NCI-H345 treated with DMSO at 0.1 percent for 48 hours (cell line): ENCODE measurements around the gene OR2D2.
"Not testable (repeated sequence)": the region's sequence is repeated elsewhere in the genome, so short reads cannot be mapped to it uniquely, and the experiment has no call there.

Experiments used
- DNase-seq: peaks from one replicate; lab custom pipeline; 2025; ENCODE audit not compliant: unreplicated experiment; lab: John Stamatoyannopoulos, UW

The OR2D2 gene, protein sequence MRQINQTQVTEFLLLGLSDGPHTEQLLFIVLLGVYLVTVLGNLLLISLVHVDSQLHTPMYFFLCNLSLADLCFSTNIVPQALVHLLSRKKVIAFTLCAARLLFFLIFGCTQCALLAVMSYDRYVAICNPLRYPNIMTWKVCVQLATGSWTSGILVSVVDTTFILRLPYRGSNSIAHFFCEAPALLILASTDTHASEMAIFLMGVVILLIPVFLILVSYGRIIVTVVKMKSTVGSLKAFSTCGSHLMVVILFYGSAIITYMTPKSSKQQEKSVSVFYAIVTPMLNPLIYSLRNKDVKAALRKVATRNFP

DNA sequence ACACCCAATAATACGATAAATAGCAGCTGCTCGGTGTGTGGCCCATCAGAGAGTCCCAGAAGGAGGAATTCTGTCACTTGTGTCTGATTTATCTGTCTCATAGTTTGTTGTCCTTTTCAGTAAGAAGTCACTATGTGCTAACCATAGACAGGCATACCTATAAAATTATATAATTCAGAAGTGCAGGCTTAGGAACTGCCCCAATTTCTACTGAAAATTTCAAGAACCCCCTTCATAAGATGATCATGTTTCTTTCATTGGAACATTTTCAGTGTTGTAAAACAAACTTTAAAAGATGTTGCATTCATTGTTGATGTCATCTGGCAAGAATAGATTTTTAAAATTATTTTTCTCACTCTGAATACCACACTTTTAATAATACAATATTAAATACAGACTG, at the start of gene OR2D2:
Gene OR2D2 (minus strand): TSS at position 101 of the 400 bp plus-strand sequence. CDS start 0 bp downstream, at position 101.
- DNase-seq = no peak

DNA sequence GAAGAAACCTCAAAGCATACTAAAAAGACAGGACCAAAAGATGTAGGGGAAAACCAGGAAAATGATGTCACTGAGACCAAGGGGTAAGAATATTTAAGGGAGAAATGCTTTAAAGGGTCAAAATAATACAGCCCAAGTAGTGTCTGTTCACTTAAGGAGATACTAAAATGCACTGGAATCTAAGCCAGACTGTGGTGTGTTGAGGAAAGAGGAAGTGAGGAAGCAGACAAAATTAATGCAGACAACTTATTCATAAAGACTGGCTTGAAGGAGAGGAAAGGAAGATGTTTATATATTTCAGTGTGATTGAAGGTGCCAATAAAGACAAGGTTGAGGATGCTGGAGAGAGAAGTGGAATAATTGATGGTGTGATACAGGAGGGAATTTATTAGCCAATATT, 49.7 kb upstream of the OR2D2 start:
- no peak for DNase-seq

DNA sequence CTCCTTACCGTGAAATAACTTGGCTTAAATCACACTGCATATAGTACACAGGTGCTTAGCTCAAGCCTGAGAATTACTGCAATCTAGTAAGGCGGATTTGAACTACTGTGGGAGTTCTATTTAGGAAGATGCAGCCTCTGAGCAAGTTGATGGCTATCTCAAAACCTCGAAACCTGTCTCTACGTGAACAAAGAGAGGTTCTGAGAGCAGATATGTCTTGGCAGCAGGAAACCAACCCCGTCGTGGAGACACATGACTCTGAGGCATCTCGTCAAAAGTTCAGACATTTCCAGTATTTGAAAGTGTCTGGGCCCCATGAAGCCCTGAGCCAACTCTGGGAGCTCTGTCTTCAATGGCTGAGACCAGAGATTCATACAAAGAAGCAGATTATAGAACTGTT, 39.8 kb upstream of the OR2D2 start:
- no peak for DNase-seq

DNA sequence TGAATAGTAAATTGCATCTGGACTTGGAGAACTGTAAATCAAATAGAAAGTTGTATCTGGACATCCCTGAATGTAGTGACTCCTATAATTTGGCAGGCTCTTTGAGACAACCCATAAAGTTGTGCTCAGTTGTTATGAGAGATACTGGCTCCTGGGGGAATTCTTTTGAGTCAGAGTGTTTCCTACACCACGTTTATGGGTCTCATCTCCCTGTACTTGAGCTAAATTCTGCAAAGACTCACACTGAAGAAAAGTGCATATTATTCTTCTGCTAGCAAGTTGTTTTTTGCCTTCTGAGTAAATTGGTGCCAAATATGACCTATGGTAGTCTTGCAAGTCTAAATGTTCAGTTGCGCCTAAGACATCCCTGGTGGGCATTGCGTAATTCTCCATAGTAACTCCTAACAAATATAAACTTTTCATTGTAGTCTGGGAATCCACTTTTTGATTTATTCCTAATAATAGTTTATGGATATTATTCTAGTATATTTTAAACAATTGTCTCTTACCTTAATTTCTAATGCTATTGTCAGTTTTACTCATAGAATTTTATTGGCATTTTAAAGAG, 38.9 kb upstream of the OR2D2 start:
- no peak for DNase-seq

DNA sequence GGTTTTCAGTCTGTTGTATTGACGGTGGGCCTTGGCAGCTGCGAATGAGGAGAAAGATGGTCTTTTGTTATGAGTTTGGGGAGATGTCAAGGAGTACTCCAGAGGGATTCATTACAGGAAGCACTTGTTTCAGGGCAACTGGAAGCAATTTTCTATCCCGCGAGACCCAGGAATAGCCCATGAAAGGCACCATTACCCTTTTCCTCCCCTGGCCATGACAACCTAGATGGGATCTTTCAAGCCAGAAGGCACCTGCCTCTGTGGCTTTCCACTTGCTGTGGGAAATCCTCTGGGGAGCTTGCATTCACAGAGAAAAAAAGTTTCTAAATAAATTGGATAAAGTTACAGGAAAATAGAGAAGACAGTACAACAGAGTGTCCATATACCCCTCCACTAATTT, 36.6 kb upstream of the OR2D2 start:
- DNase-seq = no peak

DNA sequence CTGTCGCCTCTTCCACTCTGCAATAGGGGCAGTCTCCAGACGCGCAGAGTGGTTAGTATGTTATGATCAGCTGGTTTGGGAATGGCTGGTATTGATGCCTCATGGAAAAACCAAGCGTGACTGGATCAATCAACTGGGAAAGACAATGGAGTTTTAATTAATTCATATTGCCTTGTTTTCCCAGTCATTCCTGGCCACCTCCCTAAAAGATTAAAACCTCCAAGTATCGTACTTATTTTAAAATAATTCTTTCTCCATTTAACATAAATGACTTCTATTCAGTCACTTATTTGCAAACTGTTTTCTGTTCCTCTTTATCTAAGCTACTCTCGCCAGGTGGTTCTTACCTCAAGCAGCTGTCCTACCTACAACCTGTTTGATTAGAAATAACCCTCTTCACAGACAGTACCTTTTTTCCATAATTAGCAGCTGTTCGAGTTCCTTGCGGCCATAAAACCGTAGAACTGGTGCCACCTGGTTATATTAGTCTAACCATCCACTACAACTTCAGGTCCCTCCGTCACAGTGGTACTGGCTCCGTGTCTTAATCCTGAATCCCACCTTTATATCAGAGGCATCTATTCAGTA, 34.8 kb upstream of the OR2D2 start:
- DNase-seq = peak; percentile 68

DNA sequence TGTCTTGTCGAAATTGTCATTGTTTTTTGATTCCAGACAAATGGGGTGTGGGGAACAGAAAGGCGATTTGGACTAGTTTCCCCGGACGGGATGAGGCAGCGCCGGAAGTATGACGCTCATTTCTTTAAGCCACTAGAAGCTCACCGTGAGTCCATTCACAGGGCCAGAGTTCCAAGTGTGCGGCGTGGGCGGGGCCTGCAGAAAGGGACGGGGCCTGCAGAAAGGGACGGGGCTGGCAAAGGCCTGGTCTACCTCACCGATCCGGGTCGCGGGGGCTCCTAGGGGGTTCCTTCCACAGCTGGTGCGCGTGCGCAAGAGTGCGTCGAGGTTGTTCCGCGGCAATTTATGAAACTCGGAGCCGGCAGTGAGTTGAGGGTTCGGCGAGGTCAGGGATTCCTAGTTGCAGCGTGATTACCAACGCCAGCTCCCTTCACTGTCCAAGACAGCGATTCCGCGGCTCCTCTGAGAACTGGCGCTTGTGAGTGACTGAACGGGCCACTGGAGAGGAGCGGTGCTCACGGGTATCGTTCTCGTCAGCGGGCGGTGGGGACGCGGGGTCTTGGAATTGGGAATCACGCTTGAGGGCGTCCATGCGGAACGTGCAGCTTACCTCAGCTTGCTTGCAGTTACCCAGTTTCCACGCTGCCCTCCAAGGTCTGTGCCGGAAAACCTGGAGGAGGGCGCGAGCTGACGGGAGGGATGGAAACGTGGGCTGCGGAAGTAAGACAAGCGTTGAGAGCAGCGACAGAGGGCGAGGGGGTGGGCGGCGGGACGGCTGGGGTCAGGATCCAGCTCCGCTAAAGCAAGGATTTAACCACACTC, 34.1 kb upstream of the OR2D2 start, which contains the start of gene ZNF215:
Gene ZNF215 (plus strand): TSS at position 219 of the 822 bp plus-strand sequence. CDS start 5,847 bp downstream, outside the sequence.
- DNase-seq = peak; percentile 83

DNA sequence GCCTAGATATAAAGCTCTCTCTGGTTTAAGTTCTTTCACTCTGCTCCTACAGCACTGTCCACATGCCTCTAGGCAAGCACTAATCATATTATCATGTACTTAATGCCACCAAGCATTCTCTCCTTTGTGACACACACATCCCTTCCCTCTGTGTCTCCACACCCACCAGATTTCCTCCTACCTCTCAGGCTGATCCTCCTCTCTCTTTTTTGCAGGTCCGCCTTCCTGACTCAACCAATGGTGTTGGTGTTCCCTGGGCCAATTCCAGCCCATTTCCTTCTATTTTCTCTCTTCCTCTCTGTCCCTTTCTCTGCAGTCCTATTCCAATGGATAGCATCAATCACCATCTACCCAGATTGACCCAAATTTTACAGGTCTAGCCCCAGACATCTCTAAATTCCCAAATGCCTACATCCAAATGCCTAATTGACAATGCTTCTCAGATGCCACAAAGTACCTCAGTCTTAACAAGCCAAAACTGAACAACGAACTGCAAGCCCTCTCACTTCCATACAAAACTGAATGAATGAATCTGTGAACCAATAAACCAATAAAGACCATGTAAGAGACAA, 33.4 kb upstream of the OR2D2 start:
- DNase-seq = peak; percentile 67

DNA sequence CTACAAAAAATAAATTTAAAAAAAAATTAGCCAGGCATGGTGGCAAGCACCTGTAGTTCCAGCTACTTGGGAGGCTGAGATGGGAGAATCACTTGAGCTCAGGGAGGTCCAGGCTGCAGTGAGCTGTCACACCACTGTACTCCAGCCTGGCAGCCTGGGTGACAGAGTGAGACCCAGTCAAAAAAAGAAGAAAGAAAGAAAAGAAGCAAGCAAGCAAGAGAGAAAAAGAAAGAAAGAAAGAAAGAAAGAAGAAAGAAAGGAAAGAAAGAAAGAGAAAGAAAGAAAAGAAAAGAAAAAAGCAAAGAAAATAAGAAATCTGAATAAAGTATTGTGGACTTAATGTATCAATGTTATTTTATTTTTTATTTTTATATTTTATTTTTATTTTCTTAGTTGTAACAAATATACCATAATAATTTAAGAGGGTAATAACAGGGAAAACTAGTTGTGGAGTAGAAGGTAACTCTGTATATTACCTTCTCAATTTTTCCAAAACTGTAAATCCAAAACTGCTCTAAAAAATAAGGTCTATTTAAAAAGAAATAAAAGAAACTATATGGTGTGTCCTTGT, 32.8 kb upstream of the OR2D2 start:
- no peak for DNase-seq

DNA sequence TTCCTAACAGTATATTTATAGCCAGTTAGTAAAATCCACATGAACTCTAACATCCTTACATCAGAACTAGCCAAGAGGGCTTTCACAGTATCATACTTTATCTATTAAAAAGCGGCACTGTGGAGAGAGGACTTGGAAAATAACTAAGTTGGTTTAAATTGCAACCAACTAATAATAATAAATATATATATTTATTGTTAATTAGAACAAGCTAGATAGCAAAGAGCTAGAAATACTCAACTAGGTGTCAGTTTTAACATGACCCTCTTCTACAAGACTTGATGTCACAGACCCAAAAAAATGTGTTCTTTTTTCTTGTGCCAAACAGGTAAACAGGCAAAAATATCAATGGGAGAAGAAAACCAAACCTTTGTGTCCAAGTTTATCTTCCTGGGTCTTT, 28.4 kb upstream of the OR2D2 start, which contains the start of gene OR2D3:
Gene OR2D3 (plus strand): TSS at position 301 of the 400 bp plus-strand sequence. CDS start 0 bp downstream, at position 301.
- DNase-seq = no peak

DNA sequence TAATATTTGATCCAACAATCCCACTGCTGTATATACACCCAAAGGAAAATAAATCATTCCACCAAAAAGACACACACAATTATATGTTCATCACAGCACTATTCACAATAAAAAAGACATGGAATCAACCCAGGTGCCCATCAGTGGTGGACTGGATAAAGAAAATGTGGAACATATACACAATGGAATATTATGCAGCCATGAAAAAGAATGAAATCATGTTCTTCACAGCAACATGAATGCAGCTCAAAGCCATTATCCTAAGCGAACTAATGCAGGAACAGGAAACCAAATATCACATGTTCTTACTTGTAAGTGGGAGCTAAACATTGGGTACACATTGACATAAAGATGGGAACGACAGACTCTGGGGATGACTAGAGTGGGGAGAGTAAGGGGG, 27.4 kb upstream of the OR2D2 start:
- DNase-seq = no peak

DNA sequence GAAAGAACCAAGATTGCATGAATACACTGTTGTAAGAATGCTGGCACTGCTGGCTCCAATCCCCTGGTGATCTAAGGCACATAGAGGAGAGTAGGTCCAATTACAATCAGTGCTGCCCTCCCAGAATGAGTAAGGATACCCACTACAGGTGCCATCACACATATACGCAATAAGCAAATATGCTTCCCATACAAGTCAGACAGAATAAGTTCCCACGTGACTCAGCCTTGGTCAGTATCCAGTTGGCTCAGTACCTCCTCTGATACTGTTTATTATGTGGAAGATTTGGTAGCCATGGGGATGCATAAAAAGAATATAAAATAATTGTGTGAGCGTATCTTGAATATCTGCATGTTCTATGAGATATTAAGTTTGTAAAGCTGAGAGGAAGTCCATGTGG, 19.6 kb upstream of the OR2D2 start:
- DNase-seq = no peak

DNA sequence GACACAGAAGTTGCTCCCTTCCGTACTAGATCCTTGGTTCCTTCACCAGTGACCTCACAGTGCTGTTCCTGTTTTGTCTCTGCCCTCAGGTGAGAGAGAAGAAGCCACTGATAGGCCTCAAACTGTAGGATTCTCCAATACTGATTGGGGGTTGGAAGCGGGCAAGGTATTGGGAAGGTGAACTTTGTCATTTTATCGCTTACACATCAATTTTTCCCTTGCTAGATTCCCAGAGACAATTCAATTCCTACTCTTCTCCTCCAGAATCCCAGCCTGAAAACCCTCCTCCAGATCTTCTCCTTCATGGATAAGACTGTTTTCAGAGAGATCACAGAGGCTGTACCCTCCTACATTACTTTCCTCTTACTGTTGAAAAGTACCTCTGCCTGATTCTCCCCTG, 19.1 kb upstream of the OR2D2 start:
- DNase-seq = no peak

DNA sequence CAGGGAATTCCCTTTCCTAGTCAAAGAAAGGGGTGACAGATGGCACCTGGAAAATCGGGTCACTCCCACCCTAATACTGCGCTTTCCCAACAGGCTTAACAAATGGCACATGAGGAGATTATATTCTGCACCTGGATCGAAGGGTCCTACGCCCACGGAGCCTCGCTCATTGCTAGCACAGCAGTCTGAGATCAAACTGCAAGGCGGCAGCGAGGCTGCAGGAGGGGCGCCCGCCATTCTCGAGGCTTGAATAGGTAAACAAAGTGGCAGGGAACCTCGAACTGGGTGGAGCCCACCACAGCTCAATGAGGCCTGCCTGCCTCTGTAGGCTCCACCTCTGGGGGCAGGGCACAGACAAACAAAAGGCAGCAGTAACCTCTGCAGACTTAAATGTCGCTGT, 12.5 kb upstream of the OR2D2 start:
- not testable (repeated sequence) for DNase-seq

DNA sequence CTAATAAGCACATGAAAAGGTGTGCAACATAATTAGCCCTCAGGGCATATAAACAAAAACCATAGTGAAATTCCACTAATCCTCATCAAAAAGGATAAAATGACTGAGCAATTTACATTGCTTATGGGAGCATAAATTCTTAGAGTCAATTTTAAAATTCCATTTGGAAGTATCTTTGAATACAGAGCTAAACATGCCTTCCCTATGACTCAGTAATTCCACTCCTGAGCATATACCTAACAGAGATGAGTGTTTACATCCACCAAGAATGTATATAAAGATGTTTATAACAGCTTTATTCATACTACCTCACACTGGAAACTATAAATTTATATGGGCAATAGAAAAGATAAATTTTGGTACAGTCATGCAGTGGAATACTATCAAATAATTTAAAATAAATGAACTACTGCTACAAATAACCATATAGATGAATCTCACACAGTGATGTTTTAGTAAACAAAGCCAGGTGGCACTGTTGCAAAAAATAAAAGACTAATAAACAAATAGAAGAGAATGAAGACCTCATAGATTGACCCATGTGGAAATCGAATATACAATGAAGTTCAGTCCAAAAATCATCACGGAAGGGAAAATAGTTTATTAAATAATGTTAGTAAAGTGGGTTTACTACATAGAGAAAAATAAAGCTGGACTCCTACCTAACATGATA, 8.2 kb upstream of the OR2D2 start:
- no peak for DNase-seq

DNA sequence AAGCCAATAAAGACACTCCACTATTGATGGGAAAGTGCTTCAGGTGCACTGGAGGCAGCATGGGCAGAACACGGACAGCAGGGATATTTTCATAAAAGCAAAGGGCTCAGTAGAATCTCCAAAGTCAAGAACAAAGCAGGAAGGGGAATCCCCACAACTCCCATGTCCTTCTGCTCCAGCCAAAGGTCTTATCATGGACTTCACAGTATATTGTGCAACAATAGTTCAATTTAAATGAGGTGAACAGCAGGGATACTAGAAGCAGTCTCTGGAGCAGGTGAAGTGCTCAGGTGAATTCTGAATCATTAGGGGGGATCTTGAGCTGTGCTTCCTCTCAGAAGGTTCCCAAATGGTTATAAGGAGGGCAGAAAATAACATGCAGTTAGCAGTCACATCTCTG, 6.6 kb upstream of the OR2D2 start:
- no peak for DNase-seq

DNA sequence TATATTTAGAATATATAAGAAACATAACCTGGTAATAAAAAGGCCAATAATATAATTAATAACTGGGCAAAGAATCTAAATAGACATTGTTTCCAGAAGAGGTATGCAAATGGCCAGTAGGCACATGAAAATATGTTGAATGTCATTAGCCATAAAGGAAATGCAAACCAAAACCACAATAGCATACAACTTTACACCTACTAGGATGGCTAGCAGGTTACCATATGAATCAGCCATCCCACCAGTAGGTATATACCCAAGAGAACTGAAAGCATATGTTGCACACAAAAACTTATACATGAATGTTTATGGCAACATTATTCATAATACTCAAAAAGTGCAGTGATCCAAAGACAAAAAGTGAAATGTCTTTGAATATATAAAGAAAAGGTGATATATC, 2.7 kb upstream of the OR2D2 start:
- DNase-seq = no peak

DNA sequence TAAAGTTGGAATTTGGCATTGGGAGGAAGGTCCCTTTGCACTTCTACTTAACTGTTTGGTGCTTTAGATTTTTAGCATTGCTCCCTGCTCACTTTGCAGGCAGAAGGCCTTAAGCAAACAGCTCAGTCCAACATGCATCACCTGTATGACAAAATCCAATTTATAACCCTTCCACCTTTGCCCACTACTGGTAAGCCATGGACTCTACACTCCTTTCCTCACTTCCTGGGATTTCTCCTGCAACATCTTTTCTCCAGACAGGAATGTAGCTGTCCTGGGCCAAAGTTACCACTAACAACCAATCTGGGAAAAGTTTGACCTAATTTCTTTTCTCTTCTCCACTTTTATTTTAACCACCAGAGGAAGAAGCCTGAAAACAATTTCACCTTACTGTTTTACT, 1.8 kb upstream of the OR2D2 start:
- DNase-seq = no peak

DNA sequence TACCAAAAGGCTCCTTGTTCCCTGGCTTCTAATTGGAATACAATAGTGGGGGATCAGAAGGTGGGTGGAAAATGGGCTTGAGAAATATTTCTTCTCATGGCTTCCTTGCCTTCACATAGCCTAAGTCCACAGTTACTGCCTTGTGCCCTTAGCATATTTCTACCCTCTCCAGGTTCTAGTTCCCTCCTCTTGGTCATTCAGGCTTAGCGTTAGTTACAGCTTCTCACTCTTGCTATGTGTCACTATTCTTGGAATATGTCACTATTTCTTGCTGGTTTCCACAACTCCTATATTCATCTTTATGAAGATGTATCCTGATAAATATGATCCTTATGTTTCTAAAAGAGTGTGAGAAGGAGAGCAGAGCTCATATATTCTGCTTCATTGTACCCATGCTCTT, 2.5 kb downstream of the OR2D2 start:
- no peak for DNase-seq

DNA sequence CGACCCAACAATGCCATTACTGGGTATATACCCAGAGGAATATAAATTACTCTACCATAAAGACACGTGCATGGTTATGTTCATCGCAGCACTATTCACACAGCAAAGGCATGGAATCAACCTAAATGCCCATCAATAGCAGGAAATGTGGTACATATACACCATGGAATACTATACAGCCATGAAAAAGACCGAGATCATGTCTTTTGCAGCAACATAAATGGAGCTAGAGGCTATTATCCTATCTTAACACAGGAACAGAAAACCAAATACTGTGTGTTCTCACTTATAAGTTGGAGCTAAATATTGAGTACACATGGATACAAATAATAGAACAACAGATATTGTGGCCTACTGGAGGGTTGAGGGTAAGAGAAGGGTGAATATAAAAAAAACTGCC, 3.5 kb downstream of the OR2D2 start:
- no peak for DNase-seq
